Occipital lobe (tissue), 2 donors: ENCODE measurements around the gene RIMBP2. TPM values are rescaled to one million over a fixed set of nuclear protein-coding genes. Genes with fewer than 3 reads are reported as not detected.

ENCODE experiments used
- DNase-seq: peaks from one replicate; lab custom pipeline; 2025; lab: John Stamatoyannopoulos, UW
- total RNA-seq: library from RNA; depleted of rRNA; stranded (reverse); fragments of >200 nt; gene quantifications from one replicate; pipeline ENCODE4 v1.2.3, GENCODE V29; 2014

The RIMBP2 gene
- total RNA-seq, 1 donor from 2014 or later, result 39.5 TPM

DNA sequence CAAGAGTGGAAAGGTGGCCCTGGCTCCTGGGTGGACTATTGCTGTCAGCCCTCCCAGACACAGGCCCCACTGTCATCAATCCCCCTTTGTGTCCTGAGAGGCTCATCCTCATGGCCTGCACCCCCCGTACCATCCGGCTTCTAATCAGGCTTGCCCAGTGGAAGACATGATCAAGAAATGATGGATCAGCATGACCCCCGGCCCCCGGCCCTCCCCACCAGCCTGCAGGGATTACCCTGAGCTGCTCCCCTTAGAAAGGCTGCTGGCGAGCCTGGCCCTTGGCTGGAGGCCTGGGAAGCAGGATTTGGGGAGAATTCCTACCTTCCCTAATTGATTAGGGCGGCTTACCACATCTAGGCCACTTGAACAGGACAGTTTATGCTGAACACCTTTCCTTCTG lies 207.3 kb downstream of the RIMBP2 start:
- no peak for DNase-seq

DNA sequence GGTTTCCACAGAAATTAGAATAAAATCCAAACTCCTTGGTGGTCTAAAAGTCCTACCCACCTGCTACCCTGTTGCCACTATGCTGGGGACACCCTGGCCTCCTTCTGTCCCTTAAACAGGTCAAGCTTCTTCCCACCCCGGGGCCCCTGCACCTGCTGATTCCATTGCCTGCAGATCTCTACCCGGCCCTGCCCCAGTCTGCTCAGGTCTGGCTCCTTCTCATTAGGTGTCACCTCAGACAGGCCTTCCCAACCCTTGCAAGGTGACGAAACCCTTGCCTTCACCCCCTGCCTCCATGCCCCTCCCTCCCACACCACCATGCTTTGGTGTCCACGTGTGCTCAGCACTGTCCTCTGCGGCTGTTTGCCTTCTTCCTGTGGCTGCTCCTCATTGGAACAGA lies 207.8 kb downstream of the RIMBP2 start:
- DNase-seq, result no peak

DNA sequence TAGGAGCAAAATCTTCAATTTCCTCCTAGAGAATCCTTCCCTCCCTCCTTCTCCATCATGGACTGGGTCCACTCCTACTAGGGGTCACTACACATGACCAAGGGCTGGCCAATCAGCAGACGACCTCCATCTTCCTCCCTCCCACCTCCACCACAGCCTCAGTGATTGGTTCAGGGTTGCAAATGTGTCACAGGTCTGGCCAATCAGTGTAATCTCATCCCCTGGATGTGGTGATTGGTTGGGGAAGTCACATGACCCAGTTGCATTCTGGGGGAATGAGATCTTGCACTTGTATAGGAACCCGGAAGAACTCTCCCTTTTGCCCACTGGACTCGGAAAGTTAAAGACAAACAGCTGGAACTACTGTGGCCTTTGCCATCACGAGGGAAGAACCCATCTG lies 209.3 kb downstream of the RIMBP2 start:
- DNase-seq, result no peak

DNA sequence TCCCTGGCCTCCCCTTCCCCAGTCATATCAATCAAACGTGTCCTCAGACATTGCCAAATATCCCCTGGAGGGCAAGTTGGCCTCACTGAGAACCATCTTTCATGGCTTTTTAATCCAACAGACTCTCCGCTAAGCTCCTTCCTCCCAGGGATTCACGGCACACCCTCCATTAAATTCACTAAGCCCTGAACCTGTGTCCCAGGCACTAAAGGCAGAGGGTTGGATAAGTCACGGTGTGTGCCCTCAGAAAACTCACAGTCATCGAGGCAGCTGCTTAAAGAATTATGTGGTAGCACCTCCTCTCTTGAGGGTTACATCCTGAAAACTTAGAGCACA lies 211.3 kb downstream of the RIMBP2 start:
- no peak for DNase-seq

DNA sequence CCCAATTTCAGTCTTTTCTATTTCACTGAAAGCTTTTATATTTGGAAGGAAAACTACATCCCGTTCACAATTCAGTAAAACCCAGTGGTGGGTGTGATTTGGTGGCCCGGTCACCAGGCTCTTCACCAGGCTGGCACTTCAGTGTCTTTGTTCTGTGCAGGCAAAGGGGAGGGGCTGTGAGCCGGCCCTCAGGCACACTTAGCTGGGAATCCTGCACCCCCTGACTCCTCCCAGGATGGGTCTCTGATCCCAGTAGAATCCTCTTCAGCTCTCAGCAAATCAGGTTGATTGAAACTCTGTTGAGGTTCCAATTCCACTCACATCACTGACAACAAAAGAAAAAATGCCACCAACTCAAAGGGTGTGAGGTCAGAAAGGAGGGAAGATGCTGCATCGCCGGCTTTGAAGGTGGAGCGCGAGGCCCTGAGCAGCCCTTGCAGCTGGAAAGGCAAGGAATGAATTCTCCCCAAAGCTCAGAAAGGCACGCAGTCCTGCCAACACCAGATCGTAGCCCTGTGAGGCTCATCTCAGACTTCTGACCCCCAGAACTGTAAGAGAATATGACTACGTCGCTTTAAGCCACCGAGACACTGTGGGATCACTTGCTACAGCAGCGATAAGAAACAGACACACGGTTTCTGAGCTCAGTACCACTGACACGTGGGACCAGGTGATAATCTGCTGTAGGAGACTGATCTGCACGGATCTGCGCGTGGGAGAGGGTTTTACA lies 211.8 kb downstream of the RIMBP2 start:
- DNase-seq, result no peak

DNA sequence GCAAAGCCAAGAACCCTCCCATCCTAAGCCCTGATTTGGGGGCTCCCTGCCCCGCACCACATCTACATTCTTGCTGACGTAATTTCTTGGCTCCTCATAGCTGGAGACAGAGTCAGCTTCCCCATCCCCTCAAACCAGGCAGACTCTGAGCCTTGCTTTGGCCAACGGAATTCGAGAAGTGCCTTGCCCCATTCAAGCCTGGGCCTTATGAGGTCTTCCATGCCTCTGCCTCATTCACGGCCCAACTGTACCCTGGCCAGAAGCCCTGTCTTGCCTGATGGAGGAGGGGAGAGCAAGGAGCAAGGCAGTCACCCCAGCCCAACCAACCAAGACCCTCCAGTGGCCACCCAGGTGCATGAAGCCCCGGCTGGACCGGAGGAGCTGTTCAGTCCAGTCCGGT lies 214.3 kb downstream of the RIMBP2 start:
- DNase-seq, result no peak

DNA sequence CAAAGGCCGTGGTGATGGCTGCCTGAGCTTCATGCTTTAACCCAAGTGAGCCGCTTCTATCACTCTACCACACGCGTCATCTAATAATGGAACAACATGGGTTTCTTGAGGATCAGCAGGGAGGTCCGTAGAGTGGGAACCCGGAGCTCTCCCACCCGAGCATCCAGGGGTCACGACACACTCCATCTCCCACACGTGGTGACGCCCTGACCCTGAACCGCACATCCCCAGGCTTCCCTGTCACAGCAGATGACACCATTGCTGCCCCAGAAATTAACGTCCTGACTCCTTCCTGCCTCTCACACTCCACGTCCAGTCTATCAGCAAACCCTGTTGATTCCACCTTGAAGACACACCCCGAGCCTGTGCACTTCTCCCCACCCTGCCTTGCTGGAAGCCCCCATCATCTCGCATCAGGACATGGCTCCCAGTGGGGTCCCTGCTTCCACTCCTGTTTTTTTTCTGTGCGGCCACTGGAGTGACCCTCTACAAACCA lies 215.2 kb downstream of the RIMBP2 start:
- DNase-seq, result no peak

DNA sequence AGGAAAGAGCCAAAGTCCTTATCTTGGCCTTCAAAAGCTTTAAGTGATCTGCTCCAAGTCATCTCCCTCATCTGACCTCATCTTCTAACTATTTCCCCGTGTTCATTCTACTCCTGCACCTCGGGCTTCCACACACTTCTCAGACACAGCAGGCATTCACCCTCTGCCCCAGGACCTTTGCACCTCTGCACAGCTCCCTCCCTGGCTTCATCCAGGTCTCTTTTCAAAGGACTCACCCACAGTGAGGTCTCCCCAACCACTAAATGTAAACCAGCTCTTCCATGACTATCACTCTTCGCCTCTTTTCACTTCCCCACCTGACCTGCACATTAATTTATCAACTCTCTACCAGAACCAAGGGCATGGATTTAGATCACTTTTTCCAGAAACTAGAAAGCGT lies 216.6 kb downstream of the RIMBP2 start:
- no peak for DNase-seq

DNA sequence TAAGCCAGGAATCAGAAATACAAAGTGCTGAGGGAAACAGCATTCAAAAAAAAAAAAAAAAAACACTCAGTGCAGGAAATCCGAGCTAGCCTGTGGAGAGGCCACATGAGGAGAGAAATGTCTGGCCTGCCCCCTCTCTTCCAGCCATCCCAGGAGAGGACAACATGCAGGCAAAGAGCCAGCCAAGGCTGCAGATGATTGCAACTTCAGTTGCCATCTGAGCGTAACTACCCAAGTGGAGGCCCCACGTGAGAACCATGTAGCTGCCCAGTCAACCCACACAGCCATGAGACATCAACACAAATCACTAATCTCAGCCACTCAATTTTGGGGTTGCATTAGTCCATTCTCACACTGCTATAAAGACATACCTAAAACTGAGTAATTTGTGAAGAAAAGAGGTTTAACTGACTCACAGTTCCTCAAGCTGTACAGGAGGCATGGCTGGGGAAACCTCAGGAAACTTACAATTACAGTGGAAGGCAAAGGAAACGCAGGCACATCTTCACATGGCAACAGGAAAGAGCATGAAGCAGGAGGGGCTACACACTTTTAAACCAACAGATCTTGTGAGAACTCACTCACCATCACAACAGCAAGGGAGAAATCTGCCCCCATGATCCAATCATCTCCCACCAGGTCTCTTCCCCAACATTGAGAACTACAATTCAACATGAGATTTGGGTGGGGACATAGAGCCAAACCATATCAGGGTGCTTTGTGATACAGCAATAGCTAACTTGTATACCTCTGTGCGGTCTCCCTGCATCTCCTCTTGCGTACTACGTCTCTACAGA lies 217.3 kb downstream of the RIMBP2 start:
- peak; percentile 29 for DNase-seq

DNA sequence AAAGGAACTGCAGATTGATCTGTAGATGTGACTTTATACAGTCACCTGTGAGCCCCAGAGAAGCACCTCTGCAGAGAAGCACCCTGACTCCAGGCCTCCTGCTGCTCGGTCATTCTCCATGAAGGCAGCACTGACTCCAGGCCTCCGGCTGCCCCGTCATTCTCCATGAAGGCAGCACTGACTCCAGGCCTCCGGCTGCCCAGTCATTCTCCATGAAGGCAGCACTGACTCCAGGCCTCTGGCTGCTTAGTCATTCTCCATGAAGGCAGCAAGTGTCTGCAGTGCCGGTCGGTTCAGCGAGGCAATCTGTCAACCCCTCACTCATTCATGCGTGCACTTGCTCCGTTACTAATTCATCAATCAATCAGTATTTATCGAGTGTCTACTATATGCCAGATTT lies 218.1 kb downstream of the RIMBP2 start:
- no peak for DNase-seq

DNA sequence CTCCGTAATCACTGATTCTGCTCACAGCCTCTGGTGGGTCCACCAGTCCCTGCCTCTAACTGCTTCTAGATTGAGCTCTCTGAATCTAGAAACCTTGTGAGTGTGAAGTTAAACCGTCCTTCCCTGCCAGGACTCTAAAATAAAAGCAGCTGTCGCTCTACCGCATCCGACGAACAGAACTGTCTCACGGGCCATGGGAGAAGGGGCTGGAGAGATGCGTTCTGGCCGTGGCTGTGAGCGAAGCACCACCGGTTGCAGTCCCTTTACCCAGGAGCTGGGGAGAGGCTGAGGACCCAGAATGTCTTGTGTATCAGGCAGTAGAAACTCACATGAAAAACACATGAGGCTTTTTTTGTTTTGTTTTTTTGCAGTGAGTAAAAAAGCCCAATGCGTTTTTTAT lies 218.8 kb downstream of the RIMBP2 start:
- DNase-seq, result no peak

DNA sequence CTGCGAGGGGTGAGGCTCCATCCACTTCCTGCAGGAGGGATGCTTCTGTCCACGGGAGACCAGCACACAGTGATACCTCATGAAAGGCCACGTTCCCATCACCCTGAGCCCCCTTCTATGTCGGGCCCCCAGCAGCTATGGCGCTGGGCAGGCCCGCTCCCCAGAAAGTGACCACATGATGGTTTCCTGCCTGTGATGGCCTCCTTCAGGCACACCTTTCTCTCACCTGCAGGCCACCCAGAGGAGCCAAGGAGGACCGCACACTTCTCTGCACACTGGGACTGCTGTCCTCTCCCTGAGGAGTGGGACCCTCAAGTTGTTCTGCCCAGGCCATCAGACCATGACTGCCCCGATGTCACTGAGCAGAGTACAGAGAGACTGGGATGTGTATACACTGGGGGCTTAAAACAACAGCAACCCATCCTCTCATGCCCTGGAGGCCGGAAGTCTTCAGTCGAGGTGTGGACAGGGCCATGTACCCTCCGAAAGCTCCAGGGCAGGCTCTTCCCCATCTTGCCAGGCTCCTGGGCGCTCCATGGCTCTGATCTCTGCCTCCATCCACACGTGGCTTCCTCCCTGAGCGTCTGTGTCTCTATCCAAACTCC lies 219.5 kb downstream of the RIMBP2 start:
- DNase-seq, result no peak

DNA sequence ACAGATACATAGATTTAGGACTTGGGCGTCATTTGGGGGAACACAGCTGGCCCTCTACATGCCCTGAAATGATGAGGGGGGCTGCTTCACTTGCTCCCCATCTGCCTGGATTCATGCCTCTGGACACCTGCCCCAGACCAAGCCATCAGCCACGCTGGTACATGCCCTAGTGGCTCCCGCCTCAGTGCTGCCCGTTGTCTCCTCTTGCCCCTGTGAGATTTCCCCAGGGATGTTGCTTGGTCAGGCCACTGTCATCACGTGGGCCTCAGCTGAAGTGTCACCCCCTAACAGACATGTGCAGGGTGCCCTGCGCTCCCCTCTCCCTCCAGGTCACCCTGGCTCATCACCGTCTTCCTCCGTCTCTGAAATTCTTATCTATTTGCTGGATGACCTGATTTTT lies 220.9 kb downstream of the RIMBP2 start:
- DNase-seq, result no peak

DNA sequence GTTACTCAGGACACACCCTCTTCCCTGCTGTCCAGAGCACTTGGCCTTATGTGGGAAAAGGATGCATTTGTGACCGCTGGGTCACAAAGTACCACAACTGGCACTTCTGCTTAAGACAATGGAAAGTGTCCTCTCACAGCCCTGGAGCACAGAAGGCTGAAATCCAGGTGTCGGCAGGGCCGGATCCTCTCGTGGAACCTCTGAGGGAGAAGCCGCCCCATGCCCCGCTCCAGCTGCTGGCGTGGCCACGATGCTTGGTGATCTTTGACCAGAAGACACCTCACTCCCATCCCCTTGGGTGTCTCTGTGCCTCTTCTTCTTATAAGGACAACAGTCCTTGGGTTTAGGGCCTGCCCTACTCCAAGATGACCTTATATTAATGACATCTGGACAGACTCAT lies 221.4 kb downstream of the RIMBP2 start:
- DNase-seq, result no peak

DNA sequence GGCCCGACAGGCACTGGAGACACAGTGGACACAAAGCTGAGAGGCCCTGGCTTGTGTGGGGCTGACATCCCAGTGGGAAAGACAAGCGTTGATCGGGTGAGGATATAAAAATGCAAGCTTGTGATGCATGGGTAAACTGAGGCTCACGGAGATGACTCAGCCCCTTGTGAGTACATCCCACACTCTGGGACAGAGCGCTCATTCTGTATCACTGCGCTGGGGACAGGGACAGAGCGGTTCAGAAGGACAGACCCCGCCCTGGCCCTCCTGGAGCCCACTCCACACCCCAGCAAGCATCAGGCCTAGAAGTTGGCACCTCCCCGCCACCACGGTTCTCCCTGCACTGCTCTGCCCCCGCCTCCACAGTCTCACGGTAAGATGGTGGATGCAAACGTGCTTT lies 222.1 kb downstream of the RIMBP2 start:
- DNase-seq, result no peak

DNA sequence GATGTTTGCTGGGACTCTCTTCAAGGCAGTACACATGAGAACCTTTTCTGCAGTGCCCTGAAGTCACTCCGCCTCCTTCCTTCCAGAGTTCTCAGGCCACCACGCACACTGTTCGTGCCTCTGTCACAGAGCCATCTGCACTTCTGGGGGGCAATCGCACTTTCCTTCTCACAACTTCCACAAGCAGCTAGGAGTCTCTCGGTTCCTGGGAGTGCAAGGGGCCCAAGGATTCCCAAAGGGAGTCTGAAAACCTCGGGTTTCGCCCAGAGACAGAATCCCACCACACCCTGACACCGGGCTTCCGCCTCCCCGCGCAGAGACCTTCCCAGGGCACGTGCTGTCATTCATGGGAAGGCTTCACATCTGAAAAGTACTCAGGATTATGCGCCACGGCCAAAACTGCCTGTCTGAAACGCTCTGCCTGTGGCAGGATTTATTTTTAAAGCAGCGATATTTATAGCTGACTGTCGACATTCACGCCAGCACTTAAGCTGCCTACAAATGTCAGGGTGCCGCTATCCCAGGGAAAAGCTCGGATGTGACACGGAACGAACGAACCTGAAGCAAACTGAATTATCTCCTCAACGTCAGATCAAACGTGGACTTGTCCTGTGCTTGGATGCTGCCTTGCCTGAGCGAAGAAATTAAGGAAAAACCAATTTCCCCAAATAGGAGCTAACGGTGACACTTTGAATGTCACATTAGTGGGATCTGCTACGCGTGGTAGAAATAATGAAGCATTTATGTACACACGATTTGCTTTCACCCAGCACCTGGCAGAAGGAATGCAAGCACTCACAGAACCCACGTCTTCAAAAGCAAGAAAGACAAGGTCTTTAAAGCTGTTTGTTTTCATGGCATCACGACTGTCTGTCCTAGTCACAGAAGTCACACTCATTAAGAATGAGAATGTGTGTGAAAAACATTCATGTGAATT lies 224.4 kb downstream of the RIMBP2 start:
- peak; percentile 11 for DNase-seq

DNA sequence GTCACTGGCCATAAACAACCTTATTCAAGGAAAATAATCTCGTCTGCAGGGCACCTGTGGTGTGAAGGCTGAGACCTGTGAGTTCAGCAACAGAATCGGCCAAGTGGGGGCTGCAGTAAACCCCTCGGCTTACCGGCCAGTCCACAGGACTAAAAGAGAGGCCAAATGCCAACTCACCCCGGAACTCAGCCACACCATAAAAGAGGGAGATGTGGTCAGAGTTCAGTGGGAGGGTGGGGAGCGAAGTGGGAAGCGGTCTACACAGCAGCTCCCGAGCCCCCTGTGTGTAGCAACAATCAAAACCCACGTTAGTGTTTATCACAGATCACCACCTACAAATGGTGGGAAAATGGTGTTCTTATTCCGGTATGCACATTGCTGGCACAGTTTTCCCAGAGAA lies 225.4 kb downstream of the RIMBP2 start:
- DNase-seq, result no peak

DNA sequence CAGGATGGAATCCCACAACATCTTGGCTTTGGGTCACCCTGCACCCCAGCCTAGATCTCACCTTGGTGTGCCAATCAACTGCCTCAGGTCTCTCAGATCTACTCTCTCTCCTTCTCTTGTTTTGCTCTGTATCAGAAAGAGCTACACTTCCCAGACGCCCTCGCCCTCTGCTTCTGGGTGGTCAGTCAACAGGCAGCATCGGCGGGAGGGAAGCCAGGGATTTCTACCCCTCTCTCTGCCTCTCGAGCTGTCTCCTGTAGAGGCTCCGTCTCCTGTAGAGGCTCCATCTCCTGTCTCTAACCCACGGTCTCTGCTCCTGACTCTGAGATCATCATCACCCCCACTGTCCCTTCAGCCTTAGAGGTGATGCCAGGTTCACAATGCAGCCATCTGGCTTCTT lies 226.8 kb downstream of the RIMBP2 start:
- no peak for DNase-seq

DNA sequence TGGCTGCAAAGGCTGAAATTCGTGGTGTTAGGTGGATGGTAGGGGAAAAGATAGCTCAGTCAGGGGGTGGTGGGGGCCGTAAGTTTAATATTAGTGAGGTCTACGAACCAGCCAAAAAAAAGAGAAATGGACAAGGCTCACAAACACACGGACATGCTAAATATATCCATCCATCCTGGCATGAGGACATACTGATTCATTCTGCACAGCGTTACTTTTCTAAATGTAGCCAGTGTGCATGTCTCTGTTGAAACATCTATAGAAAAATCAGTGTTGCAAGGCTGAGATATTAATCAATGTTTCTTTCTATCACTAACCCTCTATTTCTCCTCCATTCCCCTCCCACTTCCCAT lies 227.8 kb downstream of the RIMBP2 start:
- no peak for DNase-seq

DNA sequence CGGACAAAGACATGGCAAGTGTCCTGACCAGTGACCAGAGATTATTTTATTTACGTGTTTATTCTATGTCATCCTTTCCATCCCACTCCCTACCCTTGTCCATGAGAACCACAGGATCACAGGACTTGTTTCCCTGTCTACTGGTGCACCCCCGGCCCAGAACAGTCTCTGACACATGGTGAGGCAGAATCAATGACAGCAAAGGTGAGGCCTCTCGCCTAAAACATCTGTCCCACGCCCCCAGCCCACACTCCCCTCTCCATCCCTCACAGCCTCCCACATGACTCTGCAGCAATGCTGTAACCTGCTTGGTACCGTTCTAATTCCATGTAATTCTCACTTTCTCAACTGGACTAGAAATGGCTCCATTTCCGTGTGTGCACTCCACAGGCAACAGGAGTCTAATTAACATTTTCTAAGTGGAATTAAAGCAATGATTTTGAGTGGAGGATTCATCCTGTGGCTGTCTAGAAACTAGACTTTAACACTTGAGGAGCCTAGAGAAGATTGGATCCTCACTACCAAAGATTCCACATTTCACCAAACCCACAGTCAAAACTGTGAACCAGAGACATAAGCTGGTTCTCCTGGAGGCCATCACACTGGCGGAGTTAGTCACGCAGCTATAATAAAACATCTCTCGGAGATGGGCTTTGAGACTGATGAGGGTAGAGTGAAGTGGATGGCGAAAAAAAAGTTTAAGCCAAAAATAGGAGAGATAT lies 228.3 kb downstream of the RIMBP2 start:
- no peak for DNase-seq

DNA sequence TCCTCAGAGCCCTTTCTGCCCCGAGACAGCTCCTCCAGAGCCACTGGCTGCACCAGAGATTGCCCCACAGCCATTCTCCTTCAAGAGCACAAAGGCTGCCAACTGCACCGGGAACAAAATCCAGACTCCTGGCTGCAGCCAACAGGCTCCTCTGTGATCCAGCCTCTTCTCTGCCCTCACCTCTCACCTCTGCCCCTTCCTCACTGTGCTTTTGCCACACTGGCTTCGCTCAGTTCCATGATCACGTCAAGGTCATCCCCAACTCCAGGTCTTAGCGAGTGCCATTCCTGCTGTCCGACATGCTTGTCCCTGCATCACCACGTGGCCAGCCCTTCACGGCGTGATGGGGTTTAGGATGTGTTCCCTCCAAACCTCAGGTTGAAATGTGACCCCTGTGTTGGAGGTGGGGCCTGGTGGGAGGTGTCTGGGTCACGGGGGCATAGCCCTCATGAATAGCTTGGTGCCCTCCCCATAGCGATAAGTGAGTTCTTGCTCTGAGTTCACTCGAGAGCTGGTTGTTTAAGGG lies 229.1 kb downstream of the RIMBP2 start:
- DNase-seq, result no peak
